K562 (cell line): Measurements from ENCODE around the gene SHC1. TPM values are rescaled to one million over a fixed set of nuclear protein-coding genes. Genes with fewer than 3 reads are reported as not detected.

Experiments used
- HLTF ChIP-seq: fragments of 450-650 bp; IDR thresholded peaks from 2 replicates; pipeline ENCODE4 v1.6.1; 2016
- POLR2A ChIP-seq: fragments of 450-650 bp; conservative IDR thresholded peaks from 2 replicates; pipeline ENCODE4 v1.6.1; 2016
- PYGO2 ChIP-seq: fragments of 450-650 bp; IDR thresholded peaks from 2 replicates; pipeline ENCODE4 v1.6.1; 2016; ENCODE audit warnings: mild to moderate bottlenecking, missing genetic modification characterization, moderate library complexity, missing compliant biosample characterization
- RB1 ChIP-seq: fragments of 450-650 bp; IDR thresholded peaks from 2 replicates; pipeline ENCODE4 v1.6.1; 2017; ENCODE audit warnings: low read depth, mild to moderate bottlenecking
- SPI1 ChIP-seq: IDR thresholded peaks from 2 replicates; pipeline ENCODE4 v1.6.1; 2011; ENCODE audit warnings: low read depth, low read length, control low read depth, borderline replicate concordance
- polyA plus RNA-seq, 8 experiments: library from polyadenylated mRNA; depleted of rRNA in 4 of 8; stranded (reverse) in 5 of 8; unstranded in 3 of 8; fragments of >200 nt; fragmentation: Nextera tagmentation in 2 of 8; fragmentation: Illumina TruSeq in 1 of 8; extraction: Ambion mirVana in 2 of 8; extraction: Trizol in 1 of 8; gene quantifications; 2 replicates each; pipeline versions ENCODE4 v1.2.1 to v1.2.3, GENCODE V29; 2011 to 2014; ENCODE audit warnings: inconsistent platforms in 1 of 8, missing spikeins in 1 of 8
- total RNA-seq, 7 experiments: library from RNA; depleted of rRNA in 6 of 7; stranded (reverse); fragments of >200 nt in 6 of 7; fragmentation: Illumina TruSeq in 2 of 7; extraction: Trizol in 2 of 7; gene quantifications; 2 replicates each; pipeline versions ENCODE4 v1.2.1 to v1.2.3, GENCODE V29; 2011 to 2021; ENCODE audit warnings: low replicate concordance in 1 of 7
- TF ChIP-seq, protein P1 (sequence below): IDR thresholded peaks from 2 replicates; pipeline ENCODE4 v1.6.1; 2012; ENCODE audit warnings: low read depth, low read length, improper control_type of control experiment, borderline replicate concordance
- TF ChIP-seq, protein P2 (sequence below), 3 experiments: fragments of 200-800 bp in 1 of 3; fragments of 250-450 bp in 1 of 3; fragments of 450-650 bp in 1 of 3; sonication (Bioruptor Pico) in 1 of 3; sonication (Bioruptor generic) in 1 of 3; formaldehyde crosslinking in 1 of 3; IDR thresholded peaks; 2 replicates each; pipeline versions ENCODE4 v1.6.1 to v1.8.0; 2016 to 2022; ENCODE audit warnings: mild to moderate bottlenecking in 2 of 3, missing genetic modification characterization in 2 of 3, missing compliant biosample characterization in 1 of 3, moderate library complexity in 1 of 3
- TF ChIP-seq, protein P3 (sequence below), 2 experiments: fragments of 450-650 bp; formaldehyde crosslinking in 1 of 2; IDR thresholded peaks; 2 replicates each; pipeline versions ENCODE4 v1.4.0 to v1.6.1; 2014 to 2020; ENCODE audit warnings: mild to moderate bottlenecking in 2 of 2, borderline replicate concordance in 1 of 2, low read depth in 1 of 2

The SHC1 gene
- total and polyA plus RNA-seq, 9 of the 15 experiments (the other 6 are each of a cell fraction or from before 2014, with no cell fraction given), result 4.1 to 113 (median 51.9) TPM

DNA sequence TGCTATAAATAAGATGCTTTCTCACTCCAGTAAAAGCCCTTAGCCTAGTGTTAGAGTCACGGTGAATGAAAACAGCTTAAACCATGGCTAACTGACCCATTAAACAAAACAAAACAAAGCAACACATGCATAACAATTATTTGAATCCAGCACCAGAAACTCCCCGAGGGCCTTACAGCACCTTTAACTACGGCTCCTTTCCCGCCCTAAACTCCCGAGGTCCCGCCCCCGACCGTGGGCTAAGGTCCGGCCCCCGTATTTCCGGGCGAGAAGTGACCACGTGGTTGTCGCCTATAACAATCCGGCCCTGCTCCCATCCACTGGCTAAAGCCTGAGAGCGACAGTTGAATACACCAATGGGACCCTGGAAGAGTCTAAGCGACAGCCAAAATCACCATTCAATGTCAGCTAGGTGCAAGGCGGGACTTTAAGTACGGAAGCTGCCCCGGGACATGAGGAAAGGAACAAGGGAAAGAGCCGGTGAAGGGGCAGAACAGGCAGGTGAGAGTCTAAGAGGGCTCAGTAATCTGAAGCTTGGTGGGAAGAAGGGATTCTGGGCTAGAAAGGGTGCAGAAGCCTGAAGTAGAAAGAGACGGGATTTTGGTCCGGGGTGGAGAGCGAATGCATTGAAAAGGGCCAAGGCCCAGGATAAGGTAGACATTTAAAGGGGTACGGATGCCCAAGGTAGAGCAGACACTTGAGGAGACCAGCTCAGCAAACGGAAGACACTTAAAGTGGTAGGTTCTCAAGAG, 12.5 kb upstream of the SHC1 start, which contains the start of gene FLAD1 (continued):
- TF ChIP-seq, protein P1, sequence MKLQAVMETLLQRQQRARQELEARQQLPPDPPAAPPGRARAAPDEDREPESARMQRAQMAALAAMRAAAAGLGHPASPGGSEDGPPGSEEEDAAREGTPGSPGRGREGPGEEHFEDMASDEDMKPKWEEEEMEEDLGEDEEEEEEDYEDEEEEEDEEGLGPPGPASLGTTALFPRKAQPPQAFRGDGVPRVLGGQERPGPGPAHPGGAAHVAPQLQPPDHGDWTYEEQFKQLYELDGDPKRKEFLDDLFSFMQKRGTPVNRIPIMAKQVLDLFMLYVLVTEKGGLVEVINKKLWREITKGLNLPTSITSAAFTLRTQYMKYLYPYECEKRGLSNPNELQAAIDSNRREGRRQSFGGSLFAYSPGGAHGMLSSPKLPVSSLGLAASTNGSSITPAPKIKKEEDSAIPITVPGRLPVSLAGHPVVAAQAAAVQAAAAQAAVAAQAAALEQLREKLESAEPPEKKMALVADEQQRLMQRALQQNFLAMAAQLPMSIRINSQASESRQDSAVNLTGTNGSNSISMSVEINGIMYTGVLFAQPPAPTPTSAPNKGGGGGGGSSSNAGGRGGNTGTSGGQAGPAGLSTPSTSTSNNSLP, result peak; percentile 94
- TF ChIP-seq, protein P2, sequence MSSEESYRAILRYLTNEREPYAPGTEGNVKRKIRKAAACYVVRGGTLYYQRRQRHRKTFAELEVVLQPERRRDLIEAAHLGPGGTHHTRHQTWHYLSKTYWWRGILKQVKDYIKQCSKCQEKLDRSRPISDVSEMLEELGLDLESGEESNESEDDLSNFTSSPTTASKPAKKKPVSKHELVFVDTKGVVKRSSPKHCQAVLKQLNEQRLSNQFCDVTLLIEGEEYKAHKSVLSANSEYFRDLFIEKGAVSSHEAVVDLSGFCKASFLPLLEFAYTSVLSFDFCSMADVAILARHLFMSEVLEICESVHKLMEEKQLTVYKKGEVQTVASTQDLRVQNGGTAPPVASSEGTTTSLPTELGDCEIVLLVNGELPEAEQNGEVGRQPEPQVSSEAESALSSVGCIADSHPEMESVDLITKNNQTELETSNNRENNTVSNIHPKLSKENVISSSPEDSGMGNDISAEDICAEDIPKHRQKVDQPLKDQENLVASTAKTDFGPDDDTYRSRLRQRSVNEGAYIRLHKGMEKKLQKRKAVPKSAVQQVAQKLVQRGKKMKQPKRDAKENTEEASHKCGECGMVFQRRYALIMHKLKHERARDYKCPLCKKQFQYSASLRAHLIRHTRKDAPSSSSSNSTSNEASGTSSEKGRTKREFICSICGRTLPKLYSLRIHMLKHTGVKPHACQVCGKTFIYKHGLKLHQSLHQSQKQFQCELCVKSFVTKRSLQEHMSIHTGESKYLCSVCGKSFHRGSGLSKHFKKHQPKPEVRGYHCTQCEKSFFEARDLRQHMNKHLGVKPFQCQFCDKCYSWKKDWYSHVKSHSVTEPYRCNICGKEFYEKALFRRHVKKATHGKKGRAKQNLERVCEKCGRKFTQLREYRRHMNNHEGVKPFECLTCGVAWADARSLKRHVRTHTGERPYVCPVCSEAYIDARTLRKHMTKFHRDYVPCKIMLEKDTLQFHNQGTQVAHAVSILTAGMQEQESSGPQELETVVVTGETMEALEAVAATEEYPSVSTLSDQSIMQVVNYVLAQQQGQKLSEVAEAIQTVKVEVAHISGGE (CRISPR knock-in tag; IDR thresholded peaks at IDR 0.05), result 0 out of 6 replicates have a peak, but pooled peaks of 1 of the 3 experiments have one; percentile 47
- TF ChIP-seq, protein P3, sequence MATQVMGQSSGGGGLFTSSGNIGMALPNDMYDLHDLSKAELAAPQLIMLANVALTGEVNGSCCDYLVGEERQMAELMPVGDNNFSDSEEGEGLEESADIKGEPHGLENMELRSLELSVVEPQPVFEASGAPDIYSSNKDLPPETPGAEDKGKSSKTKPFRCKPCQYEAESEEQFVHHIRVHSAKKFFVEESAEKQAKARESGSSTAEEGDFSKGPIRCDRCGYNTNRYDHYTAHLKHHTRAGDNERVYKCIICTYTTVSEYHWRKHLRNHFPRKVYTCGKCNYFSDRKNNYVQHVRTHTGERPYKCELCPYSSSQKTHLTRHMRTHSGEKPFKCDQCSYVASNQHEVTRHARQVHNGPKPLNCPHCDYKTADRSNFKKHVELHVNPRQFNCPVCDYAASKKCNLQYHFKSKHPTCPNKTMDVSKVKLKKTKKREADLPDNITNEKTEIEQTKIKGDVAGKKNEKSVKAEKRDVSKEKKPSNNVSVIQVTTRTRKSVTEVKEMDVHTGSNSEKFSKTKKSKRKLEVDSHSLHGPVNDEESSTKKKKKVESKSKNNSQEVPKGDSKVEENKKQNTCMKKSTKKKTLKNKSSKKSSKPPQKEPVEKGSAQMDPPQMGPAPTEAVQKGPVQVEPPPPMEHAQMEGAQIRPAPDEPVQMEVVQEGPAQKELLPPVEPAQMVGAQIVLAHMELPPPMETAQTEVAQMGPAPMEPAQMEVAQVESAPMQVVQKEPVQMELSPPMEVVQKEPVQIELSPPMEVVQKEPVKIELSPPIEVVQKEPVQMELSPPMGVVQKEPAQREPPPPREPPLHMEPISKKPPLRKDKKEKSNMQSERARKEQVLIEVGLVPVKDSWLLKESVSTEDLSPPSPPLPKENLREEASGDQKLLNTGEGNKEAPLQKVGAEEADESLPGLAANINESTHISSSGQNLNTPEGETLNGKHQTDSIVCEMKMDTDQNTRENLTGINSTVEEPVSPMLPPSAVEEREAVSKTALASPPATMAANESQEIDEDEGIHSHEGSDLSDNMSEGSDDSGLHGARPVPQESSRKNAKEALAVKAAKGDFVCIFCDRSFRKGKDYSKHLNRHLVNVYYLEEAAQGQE (IDR thresholded peaks at IDR 0.05; ENCODE audit: borderline replicate concordance), result peak; percentile 58
- TF ChIP-seq, protein P3 (CRISPR knock-in tag; IDR thresholded peaks at IDR 0.05; ENCODE audit: low read depth), result no peak
- 0 out of 2 replicates have a peak, but pooled peaks have one; percentile 48 for TF ChIP-seq SPI1
- peak; percentile 47; the same call in 1 of the 2 replicates for TF ChIP-seq PYGO2 (tag)
- peak; percentile 80; the same call in 1 of the 2 replicates for TF ChIP-seq HLTF
- TF ChIP-seq POLR2A, result peak; percentile 95
- peak; percentile 88 for TF ChIP-seq RB1
